GM12864 (cell line): Measurements from ENCODE around the gene LRFN3.
A peak's percentile ranks its signal among the peaks of the same experiment; 100 is the strongest.

Experiments
- DNase-seq: peaks from one replicate; pipeline ENCODE4 v3.0.0-alpha.2; 2011; ENCODE audit warnings: low read depth
- H3K4me3 ChIP-seq: 2 replicates; pipeline ENCODE4 v1.5.1; 2011; ENCODE audit warnings: mild to moderate bottlenecking, low read depth, low read length, control low read depth
- CTCF ChIP-seq: IDR thresholded peaks from 2 replicates; pipeline ENCODE4 v1.5.1; 2011; ENCODE audit warnings: low read depth, mild to moderate bottlenecking, moderate library complexity, low read length, control low read depth, inconsistent platforms; ENCODE audit errors: missing control alignments

LRFN3 gene

GRCh38 chr19:35960432-35960972, 24.3 kb downstream of the LRFN3 start:
- no peak for TF ChIP-seq CTCF
- no peak for DNase-seq
- no peak overlapping the region for H3K4me3 ChIP-seq

- no peak for DNase-seq
- H3K4me3 ChIP-seq, result no peak overlapping the region
- no peak for TF ChIP-seq CTCF
Measured at GRCh38 chr19:35963514-35963913, 27.3 kb downstream of the LRFN3 start.

GRCh38 chr19:35966771-35967170, 30.6 kb downstream of the LRFN3 start:
- no peak for DNase-seq
- no peak overlapping the region for H3K4me3 ChIP-seq
- no peak for TF ChIP-seq CTCF

GRCh38 chr19:35973487-35973886, 37.3 kb downstream of the LRFN3 start:
- H3K4me3 ChIP-seq, result no peak overlapping the region
- no peak for DNase-seq
- TF ChIP-seq CTCF, result no peak

- no peak overlapping the region for H3K4me3 ChIP-seq
- TF ChIP-seq CTCF, result no peak
- no peak for DNase-seq
Measured at GRCh38 chr19:35975608-35976214, 39.5 kb downstream of the LRFN3 start.

- TF ChIP-seq CTCF, result peak; percentile 46
- DNase-seq, result no peak
- H3K4me3 ChIP-seq, result no peak overlapping the region
Measured at GRCh38 chr19:35977446-35978222, 41.5 kb downstream of the LRFN3 start.
